Activated T-cell treated with anti-CD3 and anti-CD28 coated beads for 1 hour (primary cell): ENCODE data around the gene DAG1.
"Not testable (repeated sequence)": the region's sequence is repeated elsewhere in the genome, so short reads cannot be mapped to it uniquely, and the experiment has no call there.

ENCODE experiments used
- DNase-seq: peaks from one replicate; pipeline ENCODE4 v3.0.0-alpha.2; 2020; ENCODE audit warnings: low read depth

Gene DAG1

DNA sequence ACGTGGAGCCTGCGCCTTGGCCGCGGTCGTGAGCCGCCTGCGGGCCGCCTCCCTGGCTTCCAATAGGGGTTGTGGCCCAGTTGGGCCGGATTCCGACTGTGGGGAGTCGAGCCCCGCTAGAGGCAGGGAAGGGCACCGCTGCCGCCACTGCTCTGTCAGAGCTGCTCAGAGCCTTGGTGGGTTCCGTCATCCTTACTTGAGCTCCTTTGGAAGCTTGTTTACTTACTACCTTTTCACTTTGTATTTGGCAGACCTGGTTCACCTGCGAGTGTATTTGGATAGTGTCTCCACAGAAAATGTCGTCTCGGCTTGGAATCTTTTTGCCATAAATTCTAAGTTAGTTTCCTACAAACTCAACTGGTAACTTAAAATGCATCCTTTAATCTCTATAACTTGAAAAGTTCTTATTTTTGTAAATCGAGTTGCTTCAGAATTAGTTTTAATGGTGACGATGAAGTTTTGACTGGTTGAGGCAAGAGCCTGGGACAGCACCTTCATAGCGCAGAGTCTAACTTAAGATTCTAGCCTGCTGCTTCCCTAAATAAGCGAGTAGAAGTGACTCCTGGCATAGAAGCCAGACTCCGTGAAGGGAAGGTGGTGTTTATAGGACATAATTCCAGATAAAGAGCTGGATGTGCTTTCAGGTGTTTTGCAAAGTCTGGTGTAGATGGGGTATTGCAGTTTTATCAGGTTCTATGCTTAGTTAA, 800 bp downstream of the DAG1 start:
- DNase-seq = no peak

GRCh38 chr3:49471856-49472495, 1.9 kb downstream of the DAG1 start:
- no peak for DNase-seq

DNA sequence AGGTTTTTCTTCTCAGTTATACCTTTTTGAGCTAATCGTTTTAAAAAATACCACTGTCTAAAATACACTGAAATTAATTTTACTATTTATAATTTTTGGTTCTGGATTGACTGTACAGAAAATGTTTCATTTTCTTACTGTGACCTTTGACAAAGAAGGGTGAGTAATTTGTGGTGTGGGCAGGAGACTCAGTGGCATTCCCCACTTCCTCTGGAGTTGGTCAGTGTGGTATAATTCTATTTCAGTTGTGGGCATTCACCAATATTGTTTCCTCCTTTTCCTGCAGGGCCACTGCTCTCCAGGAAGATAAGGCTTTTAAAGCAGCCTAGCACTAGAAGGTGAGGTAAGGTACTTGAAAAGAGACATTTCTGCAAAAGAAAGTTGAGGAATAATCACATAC, 6.5 kb downstream of the DAG1 start:
- DNase-seq = no peak

- DNase-seq = no peak
Measured at GRCh38 chr3:49482766-49483165, 12.7 kb downstream of the DAG1 start.

GRCh38 chr3:49484471-49484870, 14.4 kb downstream of the DAG1 start:
- no peak for DNase-seq

- no peak for DNase-seq
Measured at GRCh38 chr3:49489247-49489646, 19.2 kb downstream of the DAG1 start.

DNA sequence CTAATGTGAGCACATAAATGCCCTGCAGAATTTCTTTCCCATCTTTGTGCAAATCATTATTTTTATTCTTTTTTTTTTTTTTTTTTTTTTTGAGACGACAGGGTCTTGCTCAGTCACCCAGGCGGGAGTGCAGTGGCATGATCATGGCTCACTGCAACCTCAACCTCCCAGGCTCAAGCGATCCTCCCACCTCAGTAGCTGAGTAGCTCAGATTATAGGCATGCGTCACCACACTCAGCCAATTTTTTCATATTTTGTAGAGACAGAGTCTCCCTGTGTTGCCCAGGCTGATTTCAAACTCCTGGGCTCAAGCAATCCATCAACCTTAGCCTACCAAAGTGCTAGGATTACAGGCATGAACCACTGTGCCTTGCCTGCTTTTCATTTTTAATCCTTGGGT, 22.9 kb downstream of the DAG1 start:
- DNase-seq = no peak

DNA sequence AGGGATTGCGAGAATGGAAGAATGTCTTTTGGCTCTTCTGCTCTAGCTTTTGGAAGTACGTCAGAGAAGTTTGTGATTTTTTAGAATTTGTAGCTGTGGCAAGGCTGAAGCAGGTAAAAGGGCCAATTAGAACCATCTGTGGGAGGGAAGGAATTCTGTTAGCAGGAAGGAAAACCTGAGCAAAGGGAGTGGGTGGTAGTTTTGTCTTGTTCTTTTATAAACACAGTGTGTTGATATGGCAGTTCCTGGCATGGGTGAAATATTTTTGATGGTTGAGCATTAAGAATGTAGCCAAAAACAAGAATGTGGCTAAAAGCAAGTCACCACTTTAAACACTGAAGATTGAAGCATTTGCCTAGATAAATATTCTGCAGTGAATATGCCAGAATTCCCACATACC, 23.8 kb downstream of the DAG1 start:
- no peak for DNase-seq

- DNase-seq = no peak
Measured at GRCh38 chr3:49495023-49495422, 25.0 kb downstream of the DAG1 start.

- DNase-seq = not testable (repeated sequence)
Measured at GRCh38 chr3:49496845-49497244, 26.8 kb downstream of the DAG1 start.

GRCh38 chr3:49497606-49498005, 27.5 kb downstream of the DAG1 start:
- DNase-seq = no peak

DNA sequence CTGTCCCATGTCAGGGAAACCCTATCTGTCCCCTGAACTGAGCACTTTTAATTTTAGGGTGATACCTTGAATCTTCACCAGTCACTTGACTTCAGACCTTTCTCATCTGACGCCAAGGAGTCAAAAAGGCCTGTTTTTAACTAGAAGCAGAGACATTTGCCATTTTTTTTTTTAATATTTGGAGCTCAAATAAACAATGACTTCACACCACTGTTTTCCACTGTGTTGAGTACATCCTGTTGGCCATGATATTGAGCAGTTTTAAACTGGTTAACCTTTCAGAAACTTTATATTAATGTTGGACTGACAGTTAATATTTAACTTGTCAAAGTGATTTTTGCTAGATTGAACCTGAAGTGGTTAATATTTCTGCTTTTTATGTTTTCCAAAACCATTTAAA, 28.2 kb downstream of the DAG1 start:
- no peak for DNase-seq

GRCh38 chr3:49498648-49499047, 28.6 kb downstream of the DAG1 start:
- no peak for DNase-seq

DNA sequence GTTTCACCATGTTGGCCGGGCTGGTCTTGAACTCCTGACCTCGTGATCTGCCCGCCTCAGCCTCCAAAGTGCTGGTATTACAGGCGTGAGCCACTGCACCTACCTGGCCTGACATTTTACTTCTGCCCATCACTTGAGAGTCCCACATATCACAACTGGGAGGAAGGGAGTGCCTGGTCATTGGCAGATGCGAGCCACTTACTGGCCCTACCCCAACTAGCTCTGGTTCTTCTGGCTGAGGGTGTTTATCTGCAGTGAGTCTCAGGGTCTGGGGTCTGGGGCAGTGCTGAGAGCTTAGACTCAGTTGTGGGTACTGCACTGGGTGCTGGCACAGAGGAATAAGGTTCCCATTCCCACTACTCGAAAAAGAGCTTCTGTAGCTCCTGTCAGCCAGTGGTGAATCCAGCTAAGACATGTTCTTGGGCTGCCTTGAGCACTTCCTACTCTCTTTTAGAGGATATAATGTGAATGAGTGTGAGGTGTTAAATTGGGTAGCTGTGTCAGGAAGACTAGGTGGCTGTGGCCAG, 30.2 kb downstream of the DAG1 start:
- DNase-seq = no peak

DNA sequence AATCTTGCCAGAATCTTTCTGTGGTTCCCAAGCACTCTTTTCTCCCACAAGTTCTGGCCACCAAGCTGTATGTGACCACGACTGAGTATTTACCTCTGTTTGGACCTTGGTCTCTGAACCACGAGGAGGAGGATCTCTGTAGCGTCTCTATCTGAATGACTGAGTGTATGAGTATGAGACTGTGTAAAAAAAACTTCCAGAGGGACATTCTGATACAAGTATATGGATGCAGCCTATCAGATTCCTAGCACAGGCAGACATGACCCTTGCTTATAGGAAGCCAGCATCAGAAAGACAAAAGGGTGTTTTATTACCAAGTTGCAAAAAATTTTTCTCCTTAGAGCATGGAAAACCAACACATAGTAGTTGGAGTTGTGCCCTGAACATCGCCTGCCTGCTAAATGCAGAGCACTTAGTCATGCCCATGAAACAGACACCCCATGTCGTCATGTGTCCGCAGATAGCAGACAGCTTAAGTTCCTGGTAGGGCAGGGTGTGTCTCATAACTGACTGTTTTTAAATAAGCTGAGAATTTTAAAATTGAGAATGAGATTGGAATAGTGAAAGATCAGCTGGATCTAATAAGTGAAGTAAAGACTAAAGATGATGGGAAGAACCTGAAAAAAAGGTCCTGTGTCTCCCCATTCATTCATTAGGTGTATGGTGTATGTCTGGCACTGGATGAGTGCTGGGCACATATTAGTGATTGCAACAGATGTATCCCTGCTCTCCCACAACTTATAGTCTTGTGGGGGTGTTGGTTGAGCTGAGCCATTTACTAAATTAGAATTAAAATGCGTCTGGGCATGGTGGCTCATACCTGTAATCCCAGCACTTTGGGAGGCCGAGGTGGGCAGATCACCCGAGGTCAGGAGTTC, 30.9 kb downstream of the DAG1 start:
- DNase-seq = no peak

DNA sequence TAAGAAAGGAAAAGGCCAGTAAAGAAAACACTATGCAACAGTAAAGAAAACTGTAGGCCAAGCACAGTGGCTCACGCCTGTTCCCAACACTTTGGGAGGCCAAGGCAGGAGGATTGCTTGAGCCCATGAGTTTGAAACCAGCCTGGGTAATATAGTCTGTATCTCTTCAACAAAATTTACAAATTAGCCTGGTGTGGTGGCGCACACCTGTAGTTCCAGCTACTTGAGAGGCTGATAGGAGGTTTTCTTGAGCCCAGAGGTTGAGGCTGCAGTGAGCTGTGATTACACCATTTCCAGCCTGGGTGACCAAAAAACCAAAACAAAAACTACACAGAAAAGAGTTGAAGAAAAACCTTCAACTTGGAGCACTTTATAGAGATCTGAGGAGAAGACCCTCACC, 31.8 kb downstream of the DAG1 start:
- DNase-seq = no peak

GRCh38 chr3:49506906-49507305, 36.8 kb downstream of the DAG1 start:
- DNase-seq = no peak

DNA sequence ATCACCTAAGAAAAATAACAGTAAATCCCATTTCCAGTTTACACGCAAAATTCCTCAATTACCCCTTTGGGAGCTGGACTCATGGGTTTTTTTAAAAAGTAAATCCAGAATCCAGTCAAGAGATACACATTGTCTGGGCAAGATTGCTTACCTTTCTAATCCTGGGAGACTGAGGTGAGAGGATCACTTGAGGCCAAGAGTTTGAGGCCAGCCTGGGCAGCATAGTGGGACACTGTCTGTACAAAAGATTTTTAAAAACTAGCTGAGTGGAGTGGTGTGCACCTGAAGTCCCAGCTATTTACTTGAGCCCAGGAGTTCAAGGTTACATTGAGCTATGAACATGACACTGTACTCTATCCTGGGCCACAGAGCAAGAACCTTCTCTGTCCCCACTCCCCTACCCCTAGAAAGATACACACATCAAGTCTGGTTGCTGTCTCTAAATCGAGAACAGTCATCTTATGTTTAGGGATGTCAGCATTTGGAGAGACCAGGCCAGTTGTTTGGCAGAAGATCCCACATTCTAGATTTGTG, 39.0 kb downstream of the DAG1 start:
- no peak for DNase-seq

GRCh38 chr3:49511639-49512038, 41.6 kb downstream of the DAG1 start:
- DNase-seq = no peak

DNA sequence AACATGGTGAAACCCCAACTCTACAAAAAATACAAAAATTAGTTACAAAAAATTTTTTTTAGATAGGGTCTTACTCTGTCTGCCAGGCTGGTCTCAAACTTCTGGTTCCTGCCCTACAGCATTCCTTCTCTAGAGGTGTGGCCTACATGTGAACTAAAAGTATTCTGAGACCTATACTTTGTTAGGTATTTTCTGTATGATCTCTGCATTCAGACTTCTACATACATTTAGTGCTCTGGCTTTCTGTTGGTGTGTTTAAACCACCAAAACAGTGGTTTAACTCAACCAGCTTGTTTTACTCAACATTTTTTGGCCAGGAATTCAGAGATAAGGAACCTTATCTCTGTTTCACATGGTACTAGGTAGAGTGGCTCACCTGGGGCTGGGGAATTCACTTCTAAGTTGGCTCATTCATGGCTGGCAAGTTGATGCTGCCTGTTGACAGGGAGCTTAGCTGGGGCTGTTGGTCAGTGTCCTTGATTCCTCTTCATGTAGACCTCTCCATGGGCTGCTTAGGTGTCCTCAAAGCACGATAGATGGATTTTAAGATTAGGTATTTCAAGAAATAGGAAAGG, 42.8 kb downstream of the DAG1 start:
- no peak for DNase-seq

GRCh38 chr3:49513494-49514124, 43.5 kb downstream of the DAG1 start:
- no peak for DNase-seq

GRCh38 chr3:49518016-49518415, 47.9 kb downstream of the DAG1 start:
- DNase-seq = no peak
